H1 (cell line): ENCODE results near the gene DIAPH1. TPM values are rescaled to one million over a fixed set of nuclear protein-coding genes. Genes with fewer than 3 reads are reported as not detected.

ENCODE experiments used
- CTCF ChIA-PET: fragments of 300-600 bp; sonication (Branson Sonifier 250); formaldehyde crosslinking; loops from one replicate; lab custom pipeline; 2021; ENCODE audit not compliant: partially characterized antibody; lab: Charles Lee
- POLR2A ChIA-PET: fragments of 300-600 bp; sonication (Branson Sonifier 250); formaldehyde crosslinking; loops from one replicate; lab custom pipeline; 2021; ENCODE audit warnings: inconsistent platforms; ENCODE audit not compliant: partially characterized antibody; lab: Charles Lee
- DNase-seq, 2 experiments: peaks; one replicate each; pipeline versions ENCODE4 v3.0.0 to v3.0.0-alpha.2; 2010 to 2022; ENCODE audit warnings: low spot score in 2 of 2, low read depth in 1 of 2, mixed read lengths in 1 of 2
- FAIRE-seq: peaks from 2 replicates; lab custom pipeline; 2011; peaks lifted over from hg19 to GRCh38; lab: Jason Lieb, UNC
- H2AFZ ChIP-seq: 2 replicates; pipeline ENCODE4 v1.8.1; 2012; ENCODE audit warnings: low read length, inconsistent platforms
- H2AK5ac ChIP-seq: 2 replicates; pipeline ENCODE4 v1.6.1; 2013; ENCODE audit warnings: low read depth, low read length
- H2BK120ac ChIP-seq: replicated peaks from 2 replicates; pipeline ENCODE3; 2013; ENCODE audit warnings: low read depth, low read length, inconsistent platforms
- H2BK12ac ChIP-seq: 2 replicates; pipeline ENCODE4 v1.6.1; 2013; ENCODE audit warnings: low read depth, low read length
- H2BK15ac ChIP-seq: 2 replicates; pipeline ENCODE4 v1.6.1; 2013; ENCODE audit warnings: low read length
- H2BK20ac ChIP-seq: 2 replicates; pipeline ENCODE4 v1.6.1; 2013; ENCODE audit warnings: low read length
- H2BK5ac ChIP-seq: 2 replicates; pipeline ENCODE4 v1.6.1; 2013; ENCODE audit warnings: low read depth, low read length
- H3K14ac ChIP-seq: 2 replicates; pipeline ENCODE4 v1.6.1; 2013; ENCODE audit warnings: inconsistent platforms; ENCODE audit not compliant: insufficient read length
- H3K18ac ChIP-seq: 2 replicates; pipeline ENCODE4 v1.6.1; 2013; ENCODE audit warnings: low read length; ENCODE audit errors: extremely low read depth
- H3K23ac ChIP-seq: 2 replicates; pipeline ENCODE4 v1.6.1; 2013; ENCODE audit warnings: inconsistent platforms; ENCODE audit not compliant: insufficient read length
- H3K23me2 ChIP-seq: 2 replicates; pipeline ENCODE4 v1.6.1; 2013; ENCODE audit warnings: low read depth, low read length
- H3K27ac ChIP-seq: 2 replicates; pipeline ENCODE4 v1.6.1; 2011; ENCODE audit warnings: low read depth, low read length, inconsistent platforms
- H3K27me3 ChIP-seq, 4 experiments: replicated peaks in 1 of 4; 1 replicate in 1 of 4; 2 replicates in 3 of 4; pipeline versions ENCODE4 v1.6.1 to v1.8.1; 2011 to 2013; ENCODE audit warnings: low read length in 3 of 4, mild to moderate bottlenecking in 3 of 4, inconsistent platforms in 2 of 4, mixed read lengths in 2 of 4, moderate library complexity in 1 of 4; ENCODE audit not compliant: control insufficient read depth in 3 of 4, insufficient read depth in 3 of 4; ENCODE audit errors: extremely low read depth in 1 of 4
- H3K36me3 ChIP-seq, 4 experiments: 2 replicates each; pipeline versions ENCODE4 v1.6.1 to v1.8.1; 2011 to 2013; ENCODE audit warnings: mild to moderate bottlenecking in 4 of 4, low read length in 3 of 4, moderate library complexity in 2 of 4, control low read depth in 1 of 4, inconsistent platforms in 1 of 4; ENCODE audit not compliant: insufficient read depth in 4 of 4, control insufficient read depth in 2 of 4
- H3K4ac ChIP-seq: replicated peaks from 2 replicates; pipeline ENCODE3; 2013; ENCODE audit warnings: low read length, low read depth, mixed read lengths, inconsistent platforms; ENCODE audit not compliant: insufficient read length
- H3K4me1 ChIP-seq, 4 experiments: replicated peaks in 1 of 4; 1 replicate in 1 of 4; 2 replicates in 3 of 4; pipeline versions ENCODE4 v1.6.1 to v1.8.1; 2011 to 2013; ENCODE audit warnings: low read length in 3 of 4, inconsistent platforms in 2 of 4, mixed read lengths in 1 of 4; ENCODE audit not compliant: insufficient read depth in 4 of 4, control insufficient read depth in 3 of 4
- H3K4me2 ChIP-seq, 2 experiments: 2 replicates each; pipeline versions ENCODE4 v1.6.1 to v1.8.1; 2011 to 2013; ENCODE audit warnings: low read depth in 2 of 2, low read length in 2 of 2, control low read depth in 1 of 2, inconsistent platforms in 1 of 2, mild to moderate bottlenecking in 1 of 2; ENCODE audit not compliant: insufficient read depth in 1 of 2
- H3K4me3 ChIP-seq, 4 experiments: fragments of 200-600, 300-600 bp in 1 of 4; sonication (generic), shearing (Covaris generic), sonication (Bioruptor Twin) in 1 of 4; 2 replicates each; pipeline versions ENCODE4 v1.5.1 to v1.8.1; 2011 to 2016; ENCODE audit warnings: low read length in 4 of 4, low read depth in 3 of 4, control low read depth in 2 of 4, inconsistent platforms in 2 of 4, mild to moderate bottlenecking in 2 of 4, mixed read lengths in 1 of 4, moderate library complexity in 1 of 4; ENCODE audit not compliant: insufficient read depth in 2 of 4; ENCODE audit errors: extremely low read depth in 1 of 4
- H3K56ac ChIP-seq: replicated peaks from 2 replicates; pipeline ENCODE3; 2013; ENCODE audit warnings: low read depth, mild to moderate bottlenecking, mixed read lengths, low read length, inconsistent platforms; ENCODE audit not compliant: insufficient read length
- H3K79me1 ChIP-seq: 2 replicates; pipeline ENCODE4 v1.6.1; 2013; ENCODE audit warnings: low read depth, low read length, control low read depth
- H3K79me2 ChIP-seq, 2 experiments: 2 replicates each; pipeline versions ENCODE4 v1.6.1 to v1.8.1; 2012 to 2013; ENCODE audit warnings: low read length in 2 of 2, mild to moderate bottlenecking in 2 of 2, inconsistent platforms in 1 of 2; ENCODE audit not compliant: insufficient read depth in 2 of 2, control insufficient read depth in 1 of 2
- H3K9ac ChIP-seq, 4 experiments: replicated peaks in 1 of 4; 1 replicate in 1 of 4; 2 replicates in 3 of 4; pipeline versions ENCODE4 v1.6.1 to v1.8.1; 2011 to 2013; ENCODE audit warnings: low read depth in 3 of 4, low read length in 3 of 4, control low read depth in 2 of 4, mild to moderate bottlenecking in 2 of 4, moderate library complexity in 2 of 4, inconsistent platforms in 1 of 4; ENCODE audit errors: extremely low read depth in 1 of 4
- H3K9me3 ChIP-seq, 2 experiments: 2 replicates each; pipeline versions ENCODE4 v1.6.1 to v1.8.1; 2012 to 2013; ENCODE audit warnings: mild to moderate bottlenecking in 2 of 2, moderate library complexity in 2 of 2, control low read depth in 1 of 2, inconsistent platforms in 1 of 2, low read depth in 1 of 2, low read length in 1 of 2, mixed read lengths in 1 of 2; ENCODE audit not compliant: insufficient read depth in 2 of 2
- H4K20me1 ChIP-seq, 2 experiments: replicated peaks in 1 of 2; 2 replicates each; pipeline versions ENCODE3 to v1.8.1; 2011 to 2013; ENCODE audit warnings: inconsistent platforms in 2 of 2, low read length in 2 of 2, mild to moderate bottlenecking in 1 of 2; ENCODE audit not compliant: insufficient read depth in 2 of 2, control insufficient read depth in 1 of 2
- H4K5ac ChIP-seq: 2 replicates; pipeline ENCODE4 v1.6.1; 2013; ENCODE audit warnings: low read length, low read depth, mixed read lengths, inconsistent platforms; ENCODE audit not compliant: insufficient read length
- H4K8ac ChIP-seq: 2 replicates; pipeline ENCODE4 v1.8.0; 2013; ENCODE audit warnings: mild to moderate bottlenecking, moderate library complexity, low read length, inconsistent platforms; ENCODE audit not compliant: insufficient read depth; ENCODE audit errors: extremely low read depth
- H4K91ac ChIP-seq: replicated peaks from 2 replicates; pipeline ENCODE3; 2013; ENCODE audit warnings: low read length, mixed read lengths, inconsistent platforms; ENCODE audit not compliant: insufficient read length
- CHD2 ChIP-seq: IDR thresholded peaks from 2 replicates; pipeline ENCODE4 v1.6.1; 2012; ENCODE audit warnings: low read length, improper control_type of control experiment
- E2F6 ChIP-seq: IDR thresholded peaks from 2 replicates; pipeline ENCODE4 v1.6.1; 2012; ENCODE audit warnings: inconsistent platforms
- GABPA ChIP-seq: IDR thresholded peaks from 2 replicates; pipeline ENCODE4 v1.6.1; 2011; ENCODE audit warnings: mild to moderate bottlenecking, low read length, moderate library complexity, borderline replicate concordance; ENCODE audit not compliant: insufficient read depth
- MAFK ChIP-seq: IDR thresholded peaks from 2 replicates; pipeline ENCODE4 v1.6.1; 2012; ENCODE audit warnings: low read depth, mild to moderate bottlenecking, improper control_type of control experiment, low read length
- RAD21 ChIP-seq, 2 experiments: IDR thresholded peaks in 1 of 2; conservative IDR thresholded peaks in 1 of 2; 2 replicates each; pipeline ENCODE4 v1.6.1; 2011; ENCODE audit warnings: low read depth in 2 of 2, low read length in 2 of 2, improper control_type of control experiment in 1 of 2, inconsistent platforms in 1 of 2, mild to moderate bottlenecking in 1 of 2, moderate library complexity in 1 of 2
- RXRA ChIP-seq: IDR thresholded peaks from 2 replicates; pipeline ENCODE4 v1.6.1; 2011; ENCODE audit warnings: low read depth, mild to moderate bottlenecking, low read length, moderate library complexity; ENCODE audit not compliant: insufficient read depth
- SIN3A ChIP-seq, 2 experiments: IDR thresholded peaks in 1 of 2; conservative IDR thresholded peaks in 1 of 2; 2 replicates each; pipeline ENCODE4 v1.6.1; 2011 to 2012; ENCODE audit warnings: low read length in 2 of 2, improper control_type of control experiment in 1 of 2, low read depth in 1 of 2, mild to moderate bottlenecking in 1 of 2
- WGBS, 2 experiments: shearing (Covaris generic) in 1 of 2; methylation state at CpG; one replicate each; pipeline versions ENCODE4 v1.1.6 to v1.1.7; 2013 to 2015; ENCODE audit warnings: low lambda C conversion rate in 2 of 2, mixed read lengths in 2 of 2, inconsistent platforms in 1 of 2, low coverage in 1 of 2, missing lambda C conversion rate in 1 of 2; ENCODE audit not compliant: insufficient replicate concordance in 2 of 2, insufficient coverage in 1 of 2, insufficient read length in 1 of 2; ENCODE audit errors: extremely low coverage in 1 of 2, missing lambda C conversion rate in 1 of 2; 5-methylcytosine and 5-hydroxymethylcytosine counted together
- polyA plus RNA-seq, 7 experiments: library from polyadenylated mRNA; depleted of rRNA in 3 of 7; stranded (reverse) in 5 of 7; unstranded in 2 of 7; fragments of >200 nt in 5 of 7; fragments of 200-250 nt in 2 of 7; gene quantifications; 1 replicate in 5 of 7; 2 replicates in 1 of 7; 4 replicates in 1 of 7; pipeline versions ENCODE4 v1.2.1 to v1.2.3, GENCODE V29; 2011 to 2013; ENCODE audit warnings: missing spikeins in 2 of 7, mixed read lengths in 2 of 7
- total RNA-seq: library from RNA; stranded (reverse); fragmentation: NEBNext Ultra II Directional; extraction: Animal tissue kit (Norgen Biotek cat#: 25700); gene quantifications from 2 replicates; pipeline ENCODE4 v1.2.1, GENCODE V29; 2021
- TF ChIP-seq, protein P1 (sequence below): IDR thresholded peaks from 2 replicates; pipeline ENCODE4 v1.6.1; 2011; ENCODE audit warnings: low read length, improper control_type of control experiment

The DIAPH1 gene
- total and polyA plus RNA-seq, 2 of the 8 experiments (the other 6 are each of a cell fraction or from before 2014, with no cell fraction given), result 61.2 to 114 TPM

- WGBS, 2 experiments, result 17% methylated on average over 20 of the region's 20 CpGs; no CpG with 5 or more reads in 1 of the 2 experiments
- Histone ChIP-seq H3K27me3 (peaks cover 11 to 24% (median 23%) of the 10 kb centered on the region in 4 experiments), H2AFZ (no peak overlapping the region), H2AK5ac (no peak overlapping the region), H2BK12ac (0 out of 2 replicates have a peak overlapping the region, but pooled peaks have one; percentile 46), H2BK15ac (peak overlapping the region; percentile 77; the same call in 1 of the 2 replicates), H3K56ac (no peak overlapping the region), H3K27ac (no peak overlapping the region), H3K18ac (no peak overlapping the region), H3K23me2 (no peaks in the 10 kb centered on the region; the same call in 1 of the 2 replicates), H2BK5ac (no peak overlapping the region), H3K4me3 (peak overlapping the region in 1 of 4 experiments; percentile 41; a peak in 2 of 8 replicates), H2BK20ac (no peak overlapping the region; the same call in 1 of the 2 replicates), H3K79me2 (no peaks in the 10 kb centered on the region), H4K8ac (no peak overlapping the region), H3K4me2 (peak overlapping the region; percentile 30; a peak in 3 of 4 replicates), H3K9ac (no peak overlapping the region), H4K20me1 (peaks cover 0 to 15% of the 10 kb centered on the region in 2 experiments), H3K36me3 (no peaks in the 10 kb centered on the region), H3K4ac (no peak overlapping the region), H4K91ac (no peak overlapping the region), H3K4me1 (peaks cover 3 to 6% (median 4%) of the 10 kb centered on the region in 4 experiments; a peak in 5 of 7 replicates), H3K23ac (no peak overlapping the region), H3K79me1 (no peaks in the 10 kb centered on the region), H3K9me3 (no peaks in the 10 kb centered on the region), H3K14ac (no peak overlapping the region), H2BK120ac (no peak overlapping the region), H4K5ac (no peak overlapping the region)
- FAIRE-seq (peak; percentile 39), DNase-seq (peak; percentile 54 to 88)
- ChIA-PET POLR2A (interaction anchor here (0.9 to 1.6 kb wide), 6 partner anchors 12 to 64 kb away, joined by 3 to 5 read pairs (median 3); partner anchors contain the start of gene PCDHGB7), CTCF (interaction anchor here (0.7 to 8.6 kb wide), 56 partner anchors 8 to 343 kb away, joined by 3 to 218 read pairs (median 5); partner anchors contain the start of genes PCDHB10, PCDHB14, PCDHB15 and PCDHB5)
- peak; percentile 17; the same call in 1 of the 2 replicates for TF ChIP-seq CHD2
- 0 out of 2 replicates have a peak, but pooled peaks have one; percentile 40 for TF ChIP-seq GABPA
- TF ChIP-seq E2F6, result peak; percentile 92
- TF ChIP-seq SIN3A (conservative IDR thresholded peaks at IDR 0.05 in 1 of 2, IDR thresholded peaks at IDR 0.05 in 1 of 2; ENCODE audit: low read depth in 1 of 2, low read length in 2 of 2), result 0 out of 4 replicates have a peak, but pooled peaks of 1 of the 2 experiments have one; percentile 52
- TF ChIP-seq MAFK, result peak; percentile 54; the same call in 1 of the 2 replicates
- no peak for TF ChIP-seq RXRA
- TF ChIP-seq RAD21 (IDR thresholded peaks at IDR 0.05 in 1 of 2, conservative IDR thresholded peaks at IDR 0.05 in 1 of 2; ENCODE audit: low read depth in 2 of 2, low read length in 2 of 2), result peak; percentile 67 to 78
- TF ChIP-seq, protein P1, sequence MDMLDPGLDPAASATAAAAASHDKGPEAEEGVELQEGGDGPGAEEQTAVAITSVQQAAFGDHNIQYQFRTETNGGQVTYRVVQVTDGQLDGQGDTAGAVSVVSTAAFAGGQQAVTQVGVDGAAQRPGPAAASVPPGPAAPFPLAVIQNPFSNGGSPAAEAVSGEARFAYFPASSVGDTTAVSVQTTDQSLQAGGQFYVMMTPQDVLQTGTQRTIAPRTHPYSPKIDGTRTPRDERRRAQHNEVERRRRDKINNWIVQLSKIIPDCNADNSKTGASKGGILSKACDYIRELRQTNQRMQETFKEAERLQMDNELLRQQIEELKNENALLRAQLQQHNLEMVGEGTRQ, result no peak
Observed at GRCh38 chr5:141478321-141478945, 140.4 kb downstream of the DIAPH1 start.
